ENCODE results near the gene C1QA. TPM values are rescaled to one million over a fixed set of nuclear protein-coding genes. Genes with fewer than 3 reads are reported as not detected.

C1QA gene
- total and polyA plus RNA-seq, 2 of the 4 experiments (the other 2 are of a cell fraction) = not detected

DNA sequence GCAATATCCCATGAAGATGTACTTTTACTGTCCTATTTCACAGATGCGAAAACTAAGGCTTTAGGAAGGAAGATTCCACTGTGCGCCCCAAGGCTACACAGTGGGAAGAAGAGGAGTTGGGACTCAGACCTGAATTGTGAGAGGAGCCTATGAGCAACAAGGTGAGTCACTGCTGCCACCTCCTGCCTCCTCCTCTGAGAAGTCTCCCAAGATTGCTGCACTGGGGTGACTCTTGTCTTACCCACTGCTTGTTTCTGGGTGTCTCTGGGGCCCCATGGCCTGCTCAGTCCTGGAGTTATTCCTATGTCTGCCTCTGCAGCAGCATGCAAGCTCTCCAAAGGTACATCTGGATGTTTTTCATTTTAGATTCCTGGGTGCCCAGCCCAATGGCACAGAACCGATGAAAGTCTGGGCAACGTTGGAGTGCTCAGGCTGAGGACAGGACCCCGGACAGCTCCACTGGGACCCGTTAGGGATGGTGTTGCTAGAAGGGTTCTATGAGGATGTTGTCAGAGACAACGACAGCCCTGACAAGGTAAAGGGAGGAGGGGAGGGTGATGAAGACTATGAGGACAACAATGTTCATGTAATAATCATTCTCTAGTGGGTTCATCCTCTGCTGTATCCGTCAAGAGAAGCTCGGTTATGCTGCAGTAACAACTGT lies 11.0 kb upstream of the C1QA start:
- H2AK9ac ChIP-seq (replicated peaks; ENCODE audit: low read depth, low read length, poor library complexity) = no peak overlapping the region
- H4K91ac ChIP-seq (ENCODE audit: insufficient read depth, low read depth, low read length) = no peak overlapping the region
- ChIA-PET POLR2A (ENCODE audit: unreplicated experiment) (no interaction called here), CTCF (no interaction called here)
- BruUV-seq (replicated peaks) = no TSS peak
- peak; percentile 42; the same call in 1 of the 2 replicates for ATAC-seq (ENCODE audit: low read depth)
- intact Hi-C loops (cut with micrococcal nuclease) = no loop called here
- no peak overlapping the region for H3K4me3 ChIP-seq (ENCODE audit: insufficient read depth, low read depth, low read length)
- no peak overlapping the region for H3K9ac ChIP-seq (ENCODE audit: low read depth, low read length)
- no peak overlapping the region for H4K8ac ChIP-seq (ENCODE audit: low read depth in 2 of 2, low read length in 2 of 2)
- no peak overlapping the region for H2BK5ac ChIP-seq (ENCODE audit: low read depth, low read length, poor library complexity, severe bottlenecking)
- H3K27me3 ChIP-seq (ENCODE audit: control insufficient read depth, insufficient read depth, low read length) = peaks cover 58% of the 10 kb centered on the region
- peaks cover 3% of the 10 kb centered on the region; the same call in 1 of the 2 replicates for H4K20me1 ChIP-seq (ENCODE audit: insufficient read depth, low read length)
- no peaks in the 10 kb centered on the region for H3K4me1 ChIP-seq (ENCODE audit: control insufficient read depth, insufficient read depth, low read length)
- no peak overlapping the region for H3K14ac ChIP-seq (replicated peaks; ENCODE audit: low read depth, low read length)
- H3K36me3 ChIP-seq (ENCODE audit: control insufficient read depth, insufficient read depth, low read length) = no peaks in the 10 kb centered on the region
- no peak overlapping the region for H2AK5ac ChIP-seq (ENCODE audit: low read depth, low read length)
- in situ Hi-C loops (cut with MboI; ENCODE audit: low sequenced_read_pairs) = no loop called here
- H3K27ac ChIP-seq (ENCODE audit: insufficient read depth, low read length) = no peak overlapping the region
- H3K9me1 ChIP-seq (ENCODE audit: insufficient read depth, low read length) = no peaks in the 10 kb centered on the region; the same call in 1 of the 2 replicates
- no peak overlapping the region for H3K4me2 ChIP-seq (ENCODE audit: low read depth, low read length)
- no peak overlapping the region for H3K4ac ChIP-seq (ENCODE audit: low read depth, low read length)
- 22% methylated on average over 3 of the region's 9 CpGs; no CpG with 5 or more reads in 1 of the 2 experiments for WGBS, 2 experiments (ENCODE audit: extremely low coverage in 2 of 2, insufficient read length in 1 of 2)
- H3K9me3 ChIP-seq (ENCODE audit: control insufficient read depth, insufficient read depth, low read length) = no peaks in the 10 kb centered on the region
- no peak overlapping the region for H3K18ac ChIP-seq (ENCODE audit: low read depth, low read length)
- H2AFZ ChIP-seq (replicated peaks; ENCODE audit: low read length, poor library complexity) = no peak overlapping the region
- H2BK15ac ChIP-seq (ENCODE audit: low read depth, low read length) = no peak overlapping the region
- no peak overlapping the region for H3K23ac ChIP-seq (ENCODE audit: low read depth, low read length)
- dilution Hi-C loops (cut with HindIII; ENCODE audit: low sequenced_read_pairs, unreplicated experiment) = no loop called here
- TF ChIP-seq NFE2L2 (IDR thresholded peaks at IDR 0.05; ENCODE audit: low read depth, low read length) = no peak
- TF ChIP-seq, protein P1, sequence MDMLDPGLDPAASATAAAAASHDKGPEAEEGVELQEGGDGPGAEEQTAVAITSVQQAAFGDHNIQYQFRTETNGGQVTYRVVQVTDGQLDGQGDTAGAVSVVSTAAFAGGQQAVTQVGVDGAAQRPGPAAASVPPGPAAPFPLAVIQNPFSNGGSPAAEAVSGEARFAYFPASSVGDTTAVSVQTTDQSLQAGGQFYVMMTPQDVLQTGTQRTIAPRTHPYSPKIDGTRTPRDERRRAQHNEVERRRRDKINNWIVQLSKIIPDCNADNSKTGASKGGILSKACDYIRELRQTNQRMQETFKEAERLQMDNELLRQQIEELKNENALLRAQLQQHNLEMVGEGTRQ (IDR thresholded peaks at IDR 0.05; ENCODE audit: low read depth, low read length) = no peak
- no peak for TF ChIP-seq BHLHE40 (IDR thresholded peaks at IDR 0.05; ENCODE audit: low read depth, low read length)
- TF ChIP-seq MAZ (IDR thresholded peaks at IDR 0.05; ENCODE audit: borderline replicate concordance, low read depth, low read length) = no peak
- TF ChIP-seq RFX5 (IDR thresholded peaks at IDR 0.05; ENCODE audit: low read depth, low read length) = no peak
- TF ChIP-seq MAFK (IDR thresholded peaks at IDR 0.05; ENCODE audit: low read depth, low read length) = no peak
- no peak for TF ChIP-seq MXI1 (IDR thresholded peaks at IDR 0.05; ENCODE audit: borderline replicate concordance, low read depth, low read length)
- TF ChIP-seq RAD21 (IDR thresholded peaks at IDR 0.05; ENCODE audit: low read length) = no peak
- TF ChIP-seq CHD1 (IDR thresholded peaks at IDR 0.05; ENCODE audit: low read depth, low read length) = no peak
- TF ChIP-seq, protein P2, sequence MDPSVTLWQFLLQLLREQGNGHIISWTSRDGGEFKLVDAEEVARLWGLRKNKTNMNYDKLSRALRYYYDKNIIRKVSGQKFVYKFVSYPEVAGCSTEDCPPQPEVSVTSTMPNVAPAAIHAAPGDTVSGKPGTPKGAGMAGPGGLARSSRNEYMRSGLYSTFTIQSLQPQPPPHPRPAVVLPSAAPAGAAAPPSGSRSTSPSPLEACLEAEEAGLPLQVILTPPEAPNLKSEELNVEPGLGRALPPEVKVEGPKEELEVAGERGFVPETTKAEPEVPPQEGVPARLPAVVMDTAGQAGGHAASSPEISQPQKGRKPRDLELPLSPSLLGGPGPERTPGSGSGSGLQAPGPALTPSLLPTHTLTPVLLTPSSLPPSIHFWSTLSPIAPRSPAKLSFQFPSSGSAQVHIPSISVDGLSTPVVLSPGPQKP (IDR thresholded peaks at IDR 0.05; ENCODE audit: borderline replicate concordance, low read depth, low read length) = no peak
- H4K5ac ChIP-seq (ENCODE audit: low read depth, low read length) = no peak overlapping the region
- no peaks in the 10 kb centered on the region for H3K79me1 ChIP-seq (ENCODE audit: low read depth in 1 of 2, low read length in 2 of 2)
- no peak for DNase-seq
- no peak overlapping the region for H2BK120ac ChIP-seq (ENCODE audit: low read depth, low read length)
- H3K56ac ChIP-seq (ENCODE audit: extremely low read depth, insufficient read depth, low read length) = no peak overlapping the region; the same call in 1 of the 2 replicates
- no peak overlapping the region for H2BK20ac ChIP-seq (ENCODE audit: low read depth, low read length)

Measured in IMR-90 (cell line).